Measurements from ENCODE around the gene RTP3. TPM values are rescaled to one million over a fixed set of nuclear protein-coding genes. Genes with fewer than 3 reads are reported as not detected.

The RTP3 gene
- total and polyA plus RNA-seq, 12 donors = not detected

DNA sequence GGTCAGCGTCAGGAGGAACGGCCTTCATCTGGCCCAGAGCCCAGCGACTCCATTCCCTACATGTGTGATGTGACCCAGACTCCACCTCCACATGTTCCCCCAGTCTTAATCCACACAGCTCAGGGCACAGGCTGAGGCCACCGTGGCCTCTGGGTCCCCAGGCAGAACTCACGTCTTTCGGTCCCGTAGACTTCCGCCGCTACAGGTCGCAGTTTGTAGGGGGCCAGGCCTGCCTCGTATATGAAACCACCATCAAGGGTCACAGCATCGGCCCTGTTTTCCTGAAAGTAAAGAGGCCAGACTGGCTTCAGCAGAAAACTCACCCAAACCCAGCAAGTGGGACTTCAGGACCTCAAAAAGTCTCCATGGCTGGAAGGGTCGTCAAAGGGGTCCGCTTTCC lies 41.7 kb upstream of the RTP3 start:
- no peak for ATAC-seq
- no peak overlapping the region for H3K27ac ChIP-seq

DNA sequence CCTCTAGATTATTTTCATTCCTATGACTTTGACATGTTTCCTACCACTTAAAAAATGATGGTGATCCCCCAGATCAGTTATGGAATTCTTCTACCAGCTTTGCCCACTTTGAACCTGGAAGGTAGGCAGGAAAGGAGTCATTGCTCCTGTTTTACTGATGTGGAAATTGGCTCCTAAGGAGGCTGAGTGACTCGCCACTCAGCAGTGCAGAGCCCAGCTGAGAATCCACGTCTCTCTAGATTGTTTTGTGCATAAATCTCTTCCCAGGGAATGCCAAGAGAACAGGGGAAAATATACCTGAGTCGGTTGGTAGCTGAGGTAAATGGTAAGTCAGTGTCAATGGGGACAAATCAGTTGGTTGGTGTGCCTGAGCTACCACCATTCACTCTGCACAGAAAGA lies 37.7 kb upstream of the RTP3 start:
- TF ChIP-seq, protein P1, sequence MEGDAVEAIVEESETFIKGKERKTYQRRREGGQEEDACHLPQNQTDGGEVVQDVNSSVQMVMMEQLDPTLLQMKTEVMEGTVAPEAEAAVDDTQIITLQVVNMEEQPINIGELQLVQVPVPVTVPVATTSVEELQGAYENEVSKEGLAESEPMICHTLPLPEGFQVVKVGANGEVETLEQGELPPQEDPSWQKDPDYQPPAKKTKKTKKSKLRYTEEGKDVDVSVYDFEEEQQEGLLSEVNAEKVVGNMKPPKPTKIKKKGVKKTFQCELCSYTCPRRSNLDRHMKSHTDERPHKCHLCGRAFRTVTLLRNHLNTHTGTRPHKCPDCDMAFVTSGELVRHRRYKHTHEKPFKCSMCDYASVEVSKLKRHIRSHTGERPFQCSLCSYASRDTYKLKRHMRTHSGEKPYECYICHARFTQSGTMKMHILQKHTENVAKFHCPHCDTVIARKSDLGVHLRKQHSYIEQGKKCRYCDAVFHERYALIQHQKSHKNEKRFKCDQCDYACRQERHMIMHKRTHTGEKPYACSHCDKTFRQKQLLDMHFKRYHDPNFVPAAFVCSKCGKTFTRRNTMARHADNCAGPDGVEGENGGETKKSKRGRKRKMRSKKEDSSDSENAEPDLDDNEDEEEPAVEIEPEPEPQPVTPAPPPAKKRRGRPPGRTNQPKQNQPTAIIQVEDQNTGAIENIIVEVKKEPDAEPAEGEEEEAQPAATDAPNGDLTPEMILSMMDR (IDR thresholded peaks at IDR 0.05) = no peak
- H3K27ac ChIP-seq = no peak overlapping the region
- no peaks in the 10 kb centered on the region for H3K9me3 ChIP-seq
- DNase-seq = no peak
- intact Hi-C loops (cut with DNase I) = no loop called here
- peaks cover 0 to 35% (median 14%) of the 10 kb centered on the region in 9 donors for H3K4me1 ChIP-seq
- H3K27me3 ChIP-seq = peaks cover 0 to 29% (median 16%) of the 10 kb centered on the region in 7 donors
- WGBS, 2 donors = 78 to 82% methylated on average over 3 of the region's 3 CpGs
- no peak overlapping the region for H3K4me3 ChIP-seq
- peaks cover 0 to 14% (median 0%) of the 10 kb centered on the region in 9 donors for H3K36me3 ChIP-seq
- ATAC-seq = no peak

More for the DNA sequence above, 41.7 kb upstream of the RTP3 start:
- TF ChIP-seq, protein P1 (IDR thresholded peaks at IDR 0.05) = no peak
- no peak for DNase-seq
- Histone ChIP-seq H3K36me3 (peaks cover 0 to 38% (median 0%) of the 10 kb centered on the region in 9 donors), H3K27me3 (peaks cover 0 to 3% (median 0%) of the 10 kb centered on the region in 7 donors), H3K4me3 (no peak overlapping the region), H3K4me1 (no peaks in the 10 kb centered on the region), H3K9me3 (no peaks in the 10 kb centered on the region)
- intact Hi-C loops (cut with DNase I) = no loop called here
- WGBS, 2 donors = 92 to 97% methylated on average over 14 of the region's 14 CpGs

DNA sequence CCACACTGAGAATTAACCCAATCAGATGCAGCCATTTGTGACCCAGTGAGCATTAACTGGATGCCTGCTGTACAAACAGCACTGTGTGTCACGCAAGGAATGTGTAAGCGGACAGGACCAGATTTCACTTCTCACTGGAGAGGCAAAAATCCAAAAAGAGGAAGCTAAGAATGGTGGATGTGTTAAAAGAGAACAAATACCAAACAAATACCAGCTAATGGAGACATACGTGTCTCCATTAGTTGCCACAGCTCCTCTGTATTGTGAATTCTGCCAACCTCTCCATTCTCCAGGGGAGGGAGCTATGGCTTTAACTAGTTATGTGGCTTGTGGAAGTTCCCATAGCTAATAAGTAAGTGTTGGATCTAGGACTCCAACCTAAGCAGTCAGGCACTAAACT lies 35.7 kb upstream of the RTP3 start:
- peaks cover 0 to under 1% (median 0%) of the 10 kb centered on the region in 9 donors for H3K36me3 ChIP-seq
- intact Hi-C loops (cut with DNase I) = loop anchor here in 2 of 10 donors (2.0 kb wide), 1 partner anchor 27 kb away; no protein-coding TSS in a partner anchor

DNA sequence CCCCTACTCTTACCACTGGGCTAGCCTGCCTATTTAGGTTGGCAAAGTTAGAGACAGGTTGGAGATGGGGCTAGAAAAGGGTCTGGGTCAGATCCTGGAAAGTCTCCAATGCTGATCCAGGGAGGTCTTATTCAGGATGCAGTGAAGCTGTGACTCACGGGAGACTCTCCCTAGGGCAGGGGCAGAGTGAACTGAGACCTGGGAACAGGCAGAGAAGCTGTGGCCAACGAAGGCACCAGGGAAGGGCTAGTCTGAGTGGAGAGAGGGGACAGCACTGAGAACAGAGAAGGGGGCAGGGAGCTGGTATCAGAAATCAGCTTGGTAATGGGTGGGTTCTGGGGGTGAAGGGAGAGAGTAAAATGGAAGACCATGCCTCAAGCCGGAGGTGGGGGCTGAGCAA lies 35.3 kb upstream of the RTP3 start:
- Histone ChIP-seq H3K4me1 (peaks cover 0 to 51% (median 21%) of the 10 kb centered on the region in 9 donors), H3K4me3 (peak overlapping the region in 9 of 10 donors; percentile 7 to 50 (median 42)), H3K27ac (peak overlapping the region; percentile 41 to 86 (median 76)), H3K9me3 (no peaks in the 10 kb centered on the region), H3K27me3 (peaks cover 0 to 37% (median 16%) of the 10 kb centered on the region in 7 donors), H3K36me3 (no peaks in the 10 kb centered on the region)
- peak in 7 of 8 donors; percentile 9 to 55 (median 43) for ATAC-seq
- WGBS, 2 donors = 53 to 67% methylated on average over 3 of the region's 3 CpGs
- no peak for DNase-seq
- intact Hi-C loops (cut with DNase I) = loop anchor here in 2 of 10 donors (2.0 kb wide), 1 partner anchor 26 kb away; no protein-coding TSS in a partner anchor
- TF ChIP-seq, protein P1 (IDR thresholded peaks at IDR 0.05) = peak in 1 of 9 donors; percentile 4

More for the DNA sequence above, 35.7 kb upstream of the RTP3 start:
- Histone ChIP-seq H3K9me3 (no peaks in the 10 kb centered on the region), H3K27ac (peak overlapping the region in 9 of 10 donors; percentile 66 to 86 (median 78)), H3K4me3 (peak overlapping the region in 9 of 10 donors; percentile 7 to 50 (median 42)), H3K4me1 (peaks cover 0 to 51% (median 21%) of the 10 kb centered on the region in 9 donors), H3K27me3 (peaks cover 0 to 37% (median 16%) of the 10 kb centered on the region in 7 donors)
- no peak for DNase-seq
- TF ChIP-seq, protein P1 (IDR thresholded peaks at IDR 0.05) = peak in 7 of 9 donors; percentile 15 to 53 (median 35)
- 52 to 57% methylated on average over 3 of the region's 3 CpGs for WGBS, 2 donors
- peak; percentile 19 to 65 (median 48) for ATAC-seq

Data from heart right ventricle (tissue), 16 donors.